Parathyroid adenoma (tissue), 2 donors: ENCODE results near the gene FGFR2.

Experiments used
- H2AFZ ChIP-seq: fragments of 300-600 bp; sonication (generic); one replicate; pipeline ENCODE4 v1.7.0; 2017; ENCODE audit warnings: antibody characterized with exemption, mild to moderate bottlenecking
- H3K27ac ChIP-seq: fragments of 300-600 bp; sonication (generic); one replicate; pipeline ENCODE4 v1.7.0; 2017
- H3K27me3 ChIP-seq: fragments of 300-600 bp; sonication (generic); one replicate; pipeline ENCODE4 v1.7.0; 2017; ENCODE audit warnings: low read length; ENCODE audit not compliant: control insufficient read depth, insufficient read depth
- H3K36me3 ChIP-seq: fragments of 300-600 bp; sonication (generic); one replicate; pipeline ENCODE4 v1.7.0; 2017; ENCODE audit warnings: low read length; ENCODE audit not compliant: control insufficient read depth, insufficient read depth
- H3K4me1 ChIP-seq: fragments of 300-600 bp; sonication (generic); one replicate; pipeline ENCODE4 v1.7.0; 2017; ENCODE audit warnings: control low read depth
- H3K4me2 ChIP-seq: fragments of 300-600 bp; sonication (generic); one replicate; pipeline ENCODE4 v1.7.0; 2017; ENCODE audit warnings: low read length
- H3K4me3 ChIP-seq: fragments of 300-600 bp; sonication (generic); one replicate; pipeline ENCODE4 v1.7.0; 2017; ENCODE audit warnings: low read depth, low read length
- H3K79me2 ChIP-seq: fragments of 300-600 bp; sonication (generic); one replicate; pipeline ENCODE4 v1.7.0; 2017; ENCODE audit warnings: control low read depth
- H3K9ac ChIP-seq: fragments of 300-600 bp; sonication (generic); one replicate; pipeline ENCODE4 v1.7.0; 2017; ENCODE audit warnings: mild to moderate bottlenecking
- H3K9me3 ChIP-seq: fragments of 300-600 bp; sonication (generic); one replicate; pipeline ENCODE4 v1.7.0; 2017; ENCODE audit warnings: low read length; ENCODE audit not compliant: control insufficient read depth
- CTCF ChIP-seq: fragments of 300-600 bp; sonication (generic); IDR thresholded peaks from one replicate; pipeline ENCODE4 v1.7.0; 2017; ENCODE audit warnings: antibody characterized with exemption, mild to moderate bottlenecking
- donor health status: primary hyperparathyroidism.

Gene FGFR2

GRCh38 chr10:121435099-121435875, 163.0 kb downstream of the FGFR2 start:
- H3K4me1 ChIP-seq: peaks cover 10% of the 10 kb centered on the region
- H3K27ac ChIP-seq: no peak overlapping the region
- H2AFZ ChIP-seq: no peak overlapping the region
- no peak overlapping the region for H3K4me3 ChIP-seq
- TF ChIP-seq CTCF: no peak
- no peak overlapping the region for H3K9ac ChIP-seq
- no peaks in the 10 kb centered on the region for H3K9me3 ChIP-seq
- no peaks in the 10 kb centered on the region for H3K27me3 ChIP-seq
- no peaks in the 10 kb centered on the region for H3K79me2 ChIP-seq
- no peaks in the 10 kb centered on the region for H3K36me3 ChIP-seq
- no peak overlapping the region for H3K4me2 ChIP-seq

- Histone ChIP-seq H3K79me2 (no peaks in the 10 kb centered on the region), H3K27me3 (no peaks in the 10 kb centered on the region), H3K4me2 (no peak overlapping the region), H3K4me1 (peaks cover 10% of the 10 kb centered on the region), H3K36me3 (no peaks in the 10 kb centered on the region), H3K4me3 (no peak overlapping the region), H2AFZ (no peak overlapping the region), H3K27ac (no peak overlapping the region), H3K9me3 (no peaks in the 10 kb centered on the region), H3K9ac (no peak overlapping the region)
- TF ChIP-seq CTCF: no peak
Observed at GRCh38 chr10:121433965-121434364, 164.3 kb downstream of the FGFR2 start.

GRCh38 chr10:121428867-121429266, 169.4 kb downstream of the FGFR2 start:
- Histone ChIP-seq H3K4me1 (no peaks in the 10 kb centered on the region), H2AFZ (no peak overlapping the region), H3K36me3 (no peaks in the 10 kb centered on the region), H3K9ac (no peak overlapping the region), H3K79me2 (no peaks in the 10 kb centered on the region), H3K27ac (no peak overlapping the region), H3K9me3 (no peaks in the 10 kb centered on the region), H3K27me3 (no peaks in the 10 kb centered on the region), H3K4me2 (no peak overlapping the region), H3K4me3 (no peak overlapping the region)
- no peak for TF ChIP-seq CTCF
